NCI-H345 treated with DMSO at 0.1 percent for 48 hours (cell line): ENCODE data around the gene FRMD1.
A peak's percentile ranks its signal among the peaks of the same experiment; 100 is the strongest.
"Not testable (repeated sequence)": the region's sequence is repeated elsewhere in the genome, so short reads cannot be mapped to it uniquely, and the experiment has no call there.

ENCODE experiments used
- DNase-seq: peaks from one replicate; lab custom pipeline; 2025; ENCODE audit not compliant: unreplicated experiment; lab: John Stamatoyannopoulos, UW

Gene FRMD1

DNA sequence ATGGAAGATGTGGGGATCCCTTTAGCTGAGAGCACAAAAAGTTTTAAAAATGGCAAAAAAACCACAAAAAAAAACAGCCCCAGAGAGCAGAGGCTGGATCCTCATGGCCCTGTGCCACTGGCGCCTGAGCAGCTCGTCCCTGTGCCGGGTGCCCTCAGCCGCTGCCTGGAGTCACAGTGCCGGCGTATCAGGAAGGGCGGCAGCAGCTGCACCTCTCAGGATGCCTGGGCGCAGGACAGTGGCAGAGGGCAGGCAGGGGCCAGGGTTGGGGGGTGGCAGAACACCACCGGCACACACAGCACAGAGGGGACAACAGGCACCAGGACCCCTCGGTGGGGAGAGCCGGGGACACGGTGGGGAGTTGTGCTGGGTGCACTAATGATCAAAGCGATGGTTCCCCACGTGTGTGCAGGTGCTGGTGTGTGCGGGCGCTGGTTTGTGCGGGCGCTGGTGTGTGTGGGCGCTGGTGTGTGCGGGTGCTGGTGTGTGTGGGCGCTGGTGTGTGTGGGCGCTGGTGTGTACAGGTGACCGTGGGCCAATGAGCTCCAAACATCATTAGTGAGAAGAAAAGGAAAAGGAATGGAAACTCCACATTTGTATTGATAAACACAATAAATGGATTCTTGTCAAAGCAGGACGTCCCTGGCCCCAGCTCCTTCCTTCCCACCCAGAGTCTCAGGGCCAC is 1.5 kb upstream of the FRMD1 start:
- no peak for DNase-seq

DNA sequence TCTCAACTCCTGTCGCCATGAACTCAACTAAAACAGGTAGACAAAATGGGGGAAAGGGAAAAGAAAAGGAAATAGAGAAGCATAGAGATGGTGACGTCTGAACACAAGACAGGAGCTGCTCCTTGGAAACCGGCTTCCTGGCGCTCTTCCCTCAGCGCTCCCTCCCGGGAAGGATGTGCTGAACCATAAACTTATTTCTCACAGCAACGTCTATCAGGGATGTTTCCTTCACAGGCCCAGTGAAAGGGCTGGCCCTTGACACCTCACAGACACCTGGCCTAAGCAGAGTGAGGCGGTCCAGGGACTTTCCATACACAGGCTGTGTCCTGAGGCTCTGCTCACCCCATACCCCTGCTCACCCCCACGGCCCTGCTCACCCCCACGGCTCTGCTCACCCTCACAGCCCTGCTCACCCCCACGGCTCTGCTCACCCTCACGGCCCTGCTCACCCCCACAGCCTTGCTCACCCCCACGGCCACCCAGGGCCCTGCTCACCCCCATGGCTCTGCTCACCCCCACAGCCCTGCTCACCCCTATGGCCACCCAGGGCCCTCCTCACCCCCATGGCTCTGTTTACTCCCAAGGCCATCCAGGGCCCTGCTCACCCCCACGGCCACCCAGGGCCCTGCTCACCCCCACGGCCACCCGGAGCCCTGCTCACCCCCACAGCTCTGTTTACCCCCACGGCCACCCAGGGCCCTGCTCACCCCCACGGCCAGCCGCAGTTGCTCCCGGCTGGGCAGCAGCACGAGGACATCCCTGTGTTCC is 653 bp downstream of the FRMD1 start:
- DNase-seq: no peak

DNA sequence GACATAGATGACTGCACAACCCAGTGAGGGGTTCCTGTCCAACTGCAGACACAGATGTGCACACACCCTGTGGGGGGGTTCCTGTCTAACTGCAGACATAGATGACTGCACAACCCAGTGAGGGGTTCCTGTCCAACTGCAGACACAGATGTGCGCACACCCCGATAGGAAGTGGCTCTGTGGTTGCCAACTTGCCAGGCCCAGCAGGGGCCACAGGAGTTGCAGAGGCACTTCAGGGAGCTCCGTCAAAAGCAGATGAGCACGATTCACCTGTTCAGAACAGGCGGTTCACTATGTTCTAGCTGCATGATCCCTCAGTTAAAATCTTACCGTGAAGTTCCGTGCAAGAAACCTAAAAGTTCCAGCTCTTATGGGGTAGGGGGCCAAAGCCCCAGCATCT is 1.6 kb downstream of the FRMD1 start:
- DNase-seq: not testable (repeated sequence)

DNA sequence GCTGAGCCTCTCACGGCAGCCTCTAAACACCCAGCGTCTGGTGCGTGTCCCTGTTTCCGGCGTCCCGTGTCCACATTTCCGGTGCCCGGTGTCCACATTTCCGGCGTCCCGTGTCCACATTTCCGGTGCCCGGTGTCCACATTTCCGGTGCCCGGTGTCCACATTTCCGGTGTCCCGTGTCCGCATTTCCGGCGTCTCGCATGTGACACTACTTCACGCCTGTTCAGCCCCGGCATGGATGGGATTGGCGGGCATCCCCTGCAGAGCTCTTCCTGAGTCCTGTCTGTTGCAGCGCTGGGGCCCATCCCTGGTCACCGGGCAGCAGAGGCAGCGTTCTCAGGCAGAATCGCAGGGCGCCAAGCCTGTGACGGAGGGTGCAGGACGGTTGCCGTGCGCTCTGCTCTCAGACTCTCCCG is 3.2 kb downstream of the FRMD1 start:
- no peak for DNase-seq

DNA sequence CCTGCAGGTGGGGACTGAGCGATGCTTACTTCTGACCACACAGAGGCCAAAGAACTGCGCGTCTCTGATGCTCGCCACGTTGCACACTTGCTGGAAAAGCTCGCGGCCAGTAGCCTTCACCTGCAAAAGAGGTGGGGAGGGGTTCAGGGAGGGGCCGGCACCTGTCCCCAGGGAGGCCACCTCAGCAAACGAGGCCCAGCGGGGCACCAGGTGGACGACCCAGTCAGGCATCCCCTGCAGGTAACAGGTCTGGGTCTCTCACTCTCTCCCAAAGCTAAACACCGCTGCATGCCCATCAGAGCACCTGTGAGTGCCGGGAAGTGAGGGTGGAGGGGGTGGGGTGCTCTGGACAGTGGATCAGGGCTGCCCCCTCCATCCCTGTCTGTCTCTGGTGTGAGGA is 3.8 kb downstream of the FRMD1 start:
- DNase-seq: no peak

DNA sequence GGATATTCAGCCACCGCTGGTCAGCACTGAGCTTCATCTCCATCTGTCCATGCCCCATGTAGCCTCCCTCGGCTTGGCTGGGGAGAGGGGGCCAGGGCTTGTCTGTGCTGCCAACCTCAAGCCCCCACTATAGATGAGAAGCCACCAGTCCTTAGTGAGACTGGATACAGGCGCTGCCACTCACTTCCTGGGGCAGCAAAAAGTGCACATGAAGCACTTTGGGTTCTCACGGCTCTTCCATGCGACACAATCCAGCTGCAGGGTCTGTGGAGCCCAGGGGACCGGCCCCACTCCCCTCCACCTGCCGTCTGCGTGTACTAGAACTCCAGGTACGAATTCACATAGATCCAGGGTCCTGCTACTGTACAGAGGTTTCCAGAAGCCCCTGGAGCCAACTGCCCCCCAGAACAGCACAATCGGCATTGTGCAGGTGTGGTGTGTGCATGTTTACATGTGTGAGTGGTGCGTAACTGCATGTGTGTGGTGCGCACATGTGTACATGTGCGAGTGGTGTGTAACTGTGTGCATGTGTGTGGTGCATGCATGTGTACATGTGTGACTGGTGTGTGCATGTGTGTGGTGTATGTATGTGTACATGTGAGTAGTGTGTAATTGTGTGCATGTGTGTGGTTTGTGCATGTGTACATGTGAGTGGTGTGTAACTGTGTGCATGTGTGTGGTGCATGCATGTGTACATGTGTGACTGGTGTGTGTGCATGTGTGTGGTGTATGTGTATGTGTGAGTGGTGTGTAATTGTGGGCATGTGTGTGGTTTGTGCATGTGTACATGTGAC is 4.9 kb downstream of the FRMD1 start:
- DNase-seq: no peak

DNA sequence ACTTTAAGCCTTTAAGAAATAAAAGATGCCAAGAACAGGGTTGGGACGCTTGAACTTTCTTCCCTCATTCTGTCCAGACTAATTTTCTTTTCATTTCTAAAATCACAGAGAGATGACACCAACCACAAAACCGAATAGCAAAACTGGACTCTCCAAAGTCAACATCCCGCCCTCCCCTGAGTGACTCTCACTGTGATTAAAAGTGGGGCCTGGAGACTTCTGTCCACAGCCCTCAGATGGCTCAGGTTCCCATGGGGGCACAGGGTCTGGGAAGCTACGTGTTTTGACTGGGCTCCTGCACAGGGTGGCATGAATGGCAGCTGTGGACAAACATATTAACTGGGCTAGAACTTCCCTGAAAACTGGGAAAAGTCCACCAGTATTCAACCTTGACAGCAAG is 6.3 kb downstream of the FRMD1 start:
- DNase-seq: no peak

DNA sequence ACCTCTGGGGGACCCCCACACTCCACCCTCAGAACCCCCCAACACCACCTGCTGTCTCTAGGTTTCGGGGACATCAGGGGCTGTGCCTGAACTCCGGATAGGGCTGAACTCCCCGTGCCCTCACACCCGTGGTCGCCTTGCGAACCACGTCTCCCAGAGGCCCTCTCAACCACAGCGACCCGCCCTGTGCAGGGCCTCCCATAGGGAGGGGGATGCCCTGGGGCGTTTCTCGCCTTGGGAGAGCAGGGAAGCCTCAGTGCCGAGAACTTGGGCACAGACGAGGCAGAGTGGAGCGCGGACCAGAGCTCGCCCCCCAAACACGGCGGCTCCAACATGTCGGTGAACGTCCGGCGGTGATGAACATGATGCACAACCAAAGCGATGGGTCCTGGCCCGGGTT is 6.8 kb downstream of the FRMD1 start:
- DNase-seq: no peak

DNA sequence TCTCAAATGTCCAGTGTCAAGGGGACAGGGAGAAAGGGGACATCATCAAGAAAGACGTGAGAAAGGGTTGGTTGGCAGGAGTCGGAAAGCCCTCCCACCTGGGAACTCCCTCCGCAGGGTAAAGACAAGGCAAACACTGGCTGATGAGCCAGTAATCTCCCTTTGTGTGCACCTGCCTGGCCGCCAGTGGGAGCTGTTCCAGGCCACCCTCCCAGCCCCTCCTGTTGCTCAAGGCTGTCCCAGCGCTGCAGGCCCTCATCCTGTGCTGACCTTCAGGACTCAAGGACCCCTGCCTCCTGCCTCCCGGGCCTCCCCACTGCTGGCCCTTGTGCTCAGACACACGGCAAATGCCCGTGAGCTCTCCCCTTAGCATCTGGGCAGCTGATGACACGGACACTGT is 7.4 kb downstream of the FRMD1 start:
- no peak for DNase-seq

DNA sequence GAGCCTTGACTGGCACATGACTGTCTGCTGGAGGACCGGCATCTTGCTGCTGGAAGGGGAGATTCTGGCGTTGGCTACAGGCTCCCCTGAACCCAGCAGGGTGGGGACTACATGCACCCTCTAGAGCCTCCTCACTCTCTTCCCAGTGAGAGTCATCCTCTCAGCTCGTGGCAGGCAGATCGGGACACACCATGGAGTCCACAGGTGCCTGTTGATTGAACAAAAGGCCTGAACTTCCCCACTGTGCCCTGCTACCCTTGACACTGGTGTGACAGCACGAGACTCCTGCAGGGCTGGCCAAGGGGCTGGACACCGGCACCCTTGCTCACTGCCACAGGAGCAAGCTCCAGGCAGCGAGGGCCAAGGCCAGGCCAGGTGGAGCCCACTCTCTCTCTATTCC is 8.2 kb downstream of the FRMD1 start:
- no peak for DNase-seq

DNA sequence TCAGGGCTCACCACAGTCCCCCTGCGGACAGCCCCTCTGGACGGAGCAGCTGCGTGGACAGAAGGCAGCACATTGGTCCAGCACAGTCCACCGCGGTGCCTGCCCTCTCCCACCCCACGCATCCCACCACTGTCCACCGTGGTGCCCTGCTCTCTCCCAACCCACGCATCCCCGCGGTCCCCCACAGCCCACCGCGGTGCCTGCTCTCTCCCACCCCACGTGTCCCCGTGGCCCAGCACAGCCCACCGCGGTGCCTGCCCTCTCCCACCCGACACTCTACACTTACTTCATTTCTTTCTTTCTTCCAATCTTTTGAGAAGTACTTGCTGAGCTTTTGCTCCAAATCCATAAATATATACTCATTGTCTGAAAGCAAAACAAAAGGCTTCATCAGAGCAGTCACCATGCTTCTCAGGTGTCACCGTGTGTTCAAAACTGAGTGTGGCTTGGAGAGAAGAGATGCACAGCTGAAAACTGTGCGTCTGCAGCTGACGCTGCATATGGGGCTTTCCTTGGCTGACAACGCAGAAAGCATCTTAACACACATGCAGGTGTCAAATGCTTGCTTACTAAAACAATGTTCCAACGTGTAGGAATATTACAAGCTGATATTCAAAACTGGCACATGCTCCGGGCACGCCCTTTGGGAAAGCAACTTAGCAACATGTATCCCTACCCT is 11.8 kb downstream of the FRMD1 start:
- DNase-seq: no peak

DNA sequence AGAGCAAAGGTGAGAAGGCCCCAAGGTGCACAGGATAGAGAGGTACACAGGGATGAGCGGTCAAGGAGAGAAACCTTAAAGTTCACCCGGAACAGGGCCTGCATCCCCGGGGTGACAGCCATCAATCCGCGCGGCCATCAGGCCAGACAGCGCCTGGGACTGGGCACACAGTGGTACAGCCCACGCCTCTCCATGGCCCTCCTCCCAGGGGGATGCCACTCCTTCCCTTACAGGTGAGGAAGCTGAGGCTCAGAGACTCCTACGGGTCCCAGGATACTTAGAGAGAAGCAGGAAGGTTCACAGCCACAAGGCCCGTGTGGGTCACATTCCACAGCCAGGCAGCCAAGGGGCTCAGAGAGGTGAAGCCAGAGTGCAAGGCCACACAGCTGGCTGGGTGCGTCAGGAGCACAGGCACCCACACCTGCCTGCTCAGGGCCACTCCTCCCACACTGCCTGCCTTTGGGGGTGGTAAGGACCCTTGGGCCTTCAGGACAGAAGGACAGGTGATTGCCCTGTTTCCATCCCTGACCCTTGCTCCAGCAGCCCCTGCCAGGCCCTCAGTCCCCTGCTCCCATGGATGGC is 14.7 kb downstream of the FRMD1 start:
- DNase-seq: no peak

DNA sequence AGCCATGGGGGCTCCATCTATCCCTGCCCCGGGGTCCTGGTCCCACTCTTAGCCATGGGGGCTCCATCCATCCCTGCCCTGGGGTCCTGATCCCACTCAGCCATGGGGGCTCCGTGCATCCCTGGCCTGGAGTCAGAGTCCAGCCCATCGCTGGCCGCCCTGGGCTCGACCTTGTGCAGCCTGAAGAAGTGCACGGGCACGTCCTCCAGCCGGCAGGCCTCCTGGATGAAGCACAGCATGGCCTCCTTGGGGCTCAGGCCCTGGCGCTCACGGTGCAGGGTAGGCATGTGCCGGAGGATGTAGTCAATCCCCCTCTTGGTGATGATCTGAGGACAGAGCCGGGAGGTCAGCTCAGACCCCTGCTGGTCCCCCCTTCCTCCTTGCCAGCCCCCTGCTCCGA is 15.6 kb downstream of the FRMD1 start:
- DNase-seq: no peak

DNA sequence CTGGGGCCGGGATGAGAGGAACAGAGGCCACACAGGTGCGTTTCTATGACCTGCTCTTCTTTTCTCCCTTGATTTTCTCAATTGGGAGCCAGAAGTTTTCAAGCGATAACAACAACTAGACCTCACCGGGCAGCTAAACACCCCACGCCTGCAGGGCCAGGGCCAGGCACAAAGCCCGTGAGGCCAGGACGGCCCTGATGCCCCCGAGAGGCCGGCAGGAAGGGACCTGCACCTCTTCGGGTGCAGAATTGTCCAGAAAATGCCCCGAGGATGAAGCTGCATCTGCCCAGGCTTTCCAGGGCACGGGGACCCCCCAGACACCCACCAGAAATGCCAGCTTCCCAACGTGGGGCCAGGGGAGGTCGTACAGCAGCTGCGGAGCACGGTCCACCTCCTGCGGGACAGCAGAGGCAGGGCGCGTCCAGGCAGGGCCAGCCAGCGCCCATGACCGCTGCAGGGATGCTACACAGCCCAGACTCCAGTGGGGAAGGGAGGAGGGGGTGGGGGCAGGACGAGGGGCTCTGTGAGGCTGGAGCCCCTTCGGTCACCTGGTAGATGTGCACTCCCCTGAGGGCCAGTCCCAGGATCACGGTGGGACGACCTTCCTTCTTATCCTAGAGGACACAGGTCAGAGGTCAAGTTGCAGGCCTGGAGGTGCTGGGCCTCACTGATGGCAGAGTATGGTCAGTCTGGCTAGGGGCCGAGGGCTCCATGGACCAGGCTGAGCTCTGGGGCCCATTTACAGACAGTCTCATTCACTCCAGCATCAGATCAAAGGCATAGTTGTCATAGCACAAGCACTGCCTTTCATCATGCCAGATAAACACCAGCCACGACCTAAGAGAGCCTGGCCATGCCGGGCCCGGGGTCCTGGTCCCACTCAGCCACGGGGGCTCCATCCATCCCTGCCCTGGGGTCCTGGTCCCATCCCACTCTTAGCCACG is 16.4 kb downstream of the FRMD1 start:
- DNase-seq: no peak

DNA sequence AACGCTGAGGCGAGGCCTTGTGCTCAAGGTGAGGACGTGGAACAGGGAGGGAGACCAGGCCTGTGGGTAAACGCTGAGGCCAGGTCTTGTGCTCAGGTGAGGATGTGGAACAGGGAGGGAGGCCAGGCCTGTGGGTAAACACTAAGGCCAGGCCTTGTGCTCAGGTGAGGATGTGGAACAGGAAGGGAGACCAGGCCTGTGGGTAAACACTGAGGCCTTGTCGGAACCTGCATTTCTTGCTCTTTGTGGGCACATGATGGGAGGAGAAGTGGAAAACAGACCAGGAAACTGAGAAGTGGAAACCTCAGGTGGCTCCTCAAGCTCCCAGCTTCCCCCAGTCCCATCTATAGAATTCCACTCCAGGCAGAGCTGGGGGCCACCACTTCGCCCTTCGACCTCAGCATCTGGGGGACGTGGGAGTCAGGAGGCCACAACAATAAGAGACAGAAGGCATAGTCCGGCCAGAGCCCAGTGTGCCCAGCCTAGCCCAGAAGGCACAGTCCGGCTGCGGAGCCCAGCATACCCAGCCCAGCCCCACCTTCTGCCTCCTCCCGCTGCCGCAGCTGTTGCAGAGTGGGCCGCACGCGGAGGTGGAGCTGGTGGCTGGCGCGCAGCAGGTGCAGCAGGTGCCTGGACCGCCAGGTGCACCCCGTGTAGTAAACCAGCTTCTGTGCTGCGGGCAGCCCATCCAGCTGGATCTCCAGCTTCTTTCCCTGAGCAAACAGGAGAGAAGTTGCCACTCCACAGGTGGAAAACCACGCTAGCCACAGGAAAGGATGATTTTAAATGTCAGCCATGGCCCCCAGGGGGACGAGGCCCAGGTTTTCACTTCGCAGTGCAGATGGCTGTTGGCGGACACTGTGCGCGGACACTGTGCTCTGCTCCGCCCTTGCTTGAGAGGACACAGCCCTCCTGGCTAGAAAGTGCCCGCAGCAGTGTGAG is 17.5 kb downstream of the FRMD1 start:
- peak; percentile 88 for DNase-seq

DNA sequence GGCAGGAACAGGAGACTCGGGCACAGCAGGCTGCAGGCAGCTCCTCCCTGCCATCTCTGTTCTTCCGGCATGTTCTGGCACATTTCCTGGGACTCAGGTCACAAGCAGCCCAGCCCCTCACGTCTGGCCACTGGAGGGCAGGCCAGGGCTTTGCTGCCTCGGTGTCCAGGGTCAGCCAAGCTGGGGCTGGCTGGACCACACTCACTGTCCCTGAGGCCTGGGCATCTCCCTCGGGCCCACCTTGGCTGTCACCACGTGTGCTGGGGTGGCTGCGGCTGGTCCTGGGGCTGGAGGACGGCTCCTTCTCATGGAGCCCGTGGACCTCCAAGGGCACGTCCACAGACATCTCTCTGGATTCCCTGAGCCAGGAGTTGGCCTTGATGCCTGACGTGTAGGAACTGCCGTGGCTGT is 18.5 kb downstream of the FRMD1 start:
- no peak for DNase-seq

DNA sequence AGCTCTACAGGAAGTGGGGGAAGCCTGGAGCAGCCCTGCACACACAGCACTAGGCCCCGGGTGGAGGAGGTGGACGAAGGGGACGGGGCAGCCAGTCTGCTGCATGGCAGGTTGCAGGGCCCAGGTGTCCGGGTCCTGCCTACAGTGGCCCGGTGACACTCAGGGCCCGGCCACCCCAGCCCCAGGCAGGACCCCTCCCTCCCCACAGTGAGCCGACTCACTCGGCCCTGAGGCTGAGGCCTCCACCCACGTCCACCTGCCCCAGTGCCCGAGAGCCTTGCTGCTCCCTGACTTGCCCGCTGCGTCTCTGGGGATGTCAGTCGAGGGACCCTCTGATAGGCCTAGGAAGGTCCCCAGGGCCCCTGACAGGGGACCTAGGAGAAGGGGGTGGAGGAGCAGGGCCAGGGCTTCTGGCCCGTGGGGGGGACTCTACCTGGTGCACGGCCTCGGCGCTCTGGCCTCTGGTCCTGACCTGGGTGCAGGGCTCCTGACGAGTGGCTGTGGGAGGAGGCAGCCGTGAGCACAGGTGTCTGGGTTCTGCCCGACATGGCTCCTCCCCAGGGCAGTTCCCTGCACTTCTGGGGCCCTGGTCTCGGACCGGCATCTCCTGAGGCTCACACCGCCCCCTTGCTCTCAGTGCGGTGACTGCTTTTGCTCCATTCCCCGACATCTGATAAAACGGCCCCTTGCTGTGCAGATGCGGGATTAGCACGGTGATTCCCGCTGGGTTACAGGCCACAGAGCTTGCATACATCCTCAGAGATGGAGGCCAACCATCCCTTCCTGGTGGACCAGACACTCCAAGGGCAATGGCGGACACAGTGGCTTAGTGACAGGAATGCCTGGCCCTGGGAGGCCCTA is 20.1 kb downstream of the FRMD1 start:
- DNase-seq: no peak

DNA sequence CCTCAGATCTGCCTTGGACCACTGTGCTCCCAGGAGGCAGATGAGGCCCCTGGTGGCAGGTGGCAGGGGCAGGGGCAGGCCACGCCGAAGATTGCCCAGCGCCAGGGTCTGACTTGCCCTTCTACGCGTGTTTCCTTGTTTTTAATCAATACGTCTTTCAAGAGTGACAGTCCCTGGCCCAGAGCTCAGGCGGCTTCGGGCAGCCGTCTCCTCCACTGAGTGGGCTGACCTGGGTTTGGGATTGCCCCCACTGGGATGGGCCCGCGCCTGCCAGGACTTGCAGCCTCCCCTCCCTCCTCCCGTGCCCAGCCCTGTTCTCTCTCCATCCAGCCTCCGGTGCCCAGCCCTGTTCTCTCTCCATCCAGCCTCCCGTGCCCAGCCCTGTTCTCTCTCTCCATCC is 21.2 kb downstream of the FRMD1 start:
- no peak for DNase-seq
